Activated CD4-positive, CD25-positive, alpha-beta regulatory T cell (primary cell): ENCODE measurements around the gene C1QTNF8.

Experiments used
- DNase-seq, 4 experiments: peaks; one replicate each; lab custom pipeline; 2025; lab: John Stamatoyannopoulos, UW

C1QTNF8 gene

GRCh38 chr16:1045310-1045992 lies 50.6 kb downstream of the C1QTNF8 start:
- no peak for DNase-seq

- DNase-seq, result no peak
These were observed 51.4 kb downstream of the C1QTNF8 start for GRCh38 chr16:1044460-1045309.

GRCh38 chr16:1043881-1044451 lies 52.1 kb downstream of the C1QTNF8 start:
- no peak for DNase-seq

GRCh38 chr16:1042866-1043265 lies 53.2 kb downstream of the C1QTNF8 start:
- no peak for DNase-seq

GRCh38 chr16:1042049-1042744 lies 53.8 kb downstream of the C1QTNF8 start:
- no peak for DNase-seq

- DNase-seq, result no peak
These were observed 55.7 kb downstream of the C1QTNF8 start for GRCh38 chr16:1040346-1040745.

GRCh38 chr16:1039762-1040161 lies 56.3 kb downstream of the C1QTNF8 start:
- no peak for DNase-seq

- DNase-seq, result no peak
These were observed 57.1 kb downstream of the C1QTNF8 start for GRCh38 chr16:1038932-1039331.
